Pulmonary artery endothelial cell (primary cell): Measurements from ENCODE around the gene NANOS2. TPM values are rescaled to one million over a fixed set of nuclear protein-coding genes. Genes with fewer than 3 reads are reported as not detected.

Experiments
- DNase-seq: peaks from one replicate; pipeline ENCODE4 v3.0.0-alpha.2; 2011; ENCODE audit warnings: low read depth, low spot score
- total RNA-seq: library from RNA; depleted of rRNA; stranded (reverse); fragments of >200 nt; gene quantifications from 2 replicates; pipeline ENCODE4 v1.2.3, GENCODE V29; 2014

The NANOS2 gene
- total RNA-seq, 1 donor from 2014 or later: not detected

DNA sequence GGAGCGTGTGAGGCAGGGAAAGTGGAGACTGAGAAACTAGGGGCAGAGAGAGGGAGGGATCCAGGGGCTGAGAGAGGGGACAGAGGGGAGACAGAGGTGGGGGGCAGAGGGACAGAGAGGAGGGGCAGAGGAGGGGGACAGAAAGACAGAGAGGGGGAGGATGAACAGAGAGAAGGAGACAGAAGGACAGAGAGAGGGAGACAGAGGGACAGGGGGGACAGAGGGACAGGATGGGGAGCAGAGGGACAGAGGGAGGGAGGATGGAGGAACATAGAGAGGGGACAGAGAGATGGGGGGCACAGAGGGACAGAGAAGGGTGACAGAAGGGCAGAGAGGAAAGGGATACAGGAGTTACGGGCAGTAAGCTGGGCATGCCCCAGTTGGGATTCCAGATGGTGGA, 14.7 kb upstream of the NANOS2 start:
- no peak for DNase-seq

DNA sequence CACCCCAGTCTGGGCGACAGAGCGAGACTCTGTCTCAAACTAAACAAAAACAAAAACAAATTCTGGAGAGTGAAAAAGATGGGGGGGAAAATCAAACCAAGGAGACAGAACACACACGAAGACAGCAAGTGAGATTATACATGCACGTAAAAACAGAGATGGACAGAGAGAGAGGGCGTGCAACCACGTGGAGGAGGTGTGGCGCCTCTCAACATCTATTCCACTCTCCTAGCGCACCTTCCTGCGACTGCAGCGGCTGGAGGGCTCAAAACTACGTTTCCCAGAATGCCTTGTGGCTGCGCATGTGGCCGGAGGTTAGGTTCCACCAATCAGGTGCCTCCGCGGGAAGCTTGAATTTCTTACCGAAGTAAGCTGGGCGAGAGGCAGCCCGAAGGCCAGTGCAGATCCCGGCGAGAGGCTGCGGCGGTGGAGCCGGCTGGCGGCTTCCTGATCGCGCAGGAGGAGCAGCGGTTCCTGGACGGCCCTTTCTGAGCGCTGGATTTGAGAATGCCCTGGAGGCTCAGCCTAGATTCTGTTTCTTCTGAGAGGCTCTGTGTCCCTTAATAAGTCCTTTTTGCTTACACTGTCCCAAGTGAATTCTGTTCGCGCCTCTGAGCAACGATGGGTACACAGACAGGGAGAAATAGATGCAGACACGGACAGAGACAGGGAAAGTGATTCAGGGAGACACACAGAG, 13.1 kb upstream of the NANOS2 start:
- DNase-seq: peak; percentile 59

DNA sequence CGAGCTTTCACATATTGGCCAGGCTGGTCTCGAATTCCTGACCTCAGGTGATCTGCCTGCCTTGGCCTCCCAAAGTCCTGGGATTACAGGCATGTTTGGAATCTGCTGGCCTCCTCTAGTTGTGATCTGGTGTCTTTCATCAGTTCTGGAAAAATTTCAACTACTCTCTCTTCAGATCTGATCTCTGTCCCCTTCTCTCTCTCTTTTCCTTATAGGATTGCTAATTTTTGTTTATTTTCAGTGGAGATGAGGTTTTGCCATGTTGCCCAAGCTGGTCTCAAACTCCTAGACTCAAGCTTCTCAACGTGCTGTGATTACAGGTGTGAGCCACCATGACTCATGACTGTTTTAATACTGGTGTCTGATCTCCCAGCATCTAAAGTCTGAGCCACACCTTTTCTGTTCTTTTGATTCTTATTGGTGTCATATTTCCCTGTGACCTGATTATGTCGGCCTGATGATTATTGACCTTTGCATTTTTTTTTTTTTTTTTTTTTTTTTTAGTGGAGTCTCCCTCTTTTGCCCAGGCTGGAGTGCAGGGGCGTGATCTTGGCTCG, 10.4 kb upstream of the NANOS2 start:
- DNase-seq: no peak

DNA sequence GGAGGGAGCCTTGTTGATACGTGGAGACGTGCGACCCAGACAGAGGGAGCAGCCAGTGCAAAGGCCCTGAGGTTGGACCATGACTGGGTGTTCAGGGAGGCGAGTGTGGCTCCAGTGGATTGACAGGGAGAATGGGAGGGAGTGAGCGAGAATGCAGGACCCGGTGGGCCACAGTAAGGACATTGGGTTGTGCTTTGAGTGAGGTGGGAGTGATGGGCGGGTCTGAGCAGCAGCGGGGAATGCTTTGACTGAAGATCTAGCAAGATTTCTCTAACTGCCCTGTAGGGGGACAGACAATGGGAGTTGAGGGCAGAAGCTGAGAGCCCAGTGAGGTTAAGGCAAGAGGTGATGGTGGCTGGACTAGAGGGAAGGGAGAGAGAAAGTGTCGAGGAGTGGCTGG, 7.7 kb upstream of the NANOS2 start:
- DNase-seq: no peak

DNA sequence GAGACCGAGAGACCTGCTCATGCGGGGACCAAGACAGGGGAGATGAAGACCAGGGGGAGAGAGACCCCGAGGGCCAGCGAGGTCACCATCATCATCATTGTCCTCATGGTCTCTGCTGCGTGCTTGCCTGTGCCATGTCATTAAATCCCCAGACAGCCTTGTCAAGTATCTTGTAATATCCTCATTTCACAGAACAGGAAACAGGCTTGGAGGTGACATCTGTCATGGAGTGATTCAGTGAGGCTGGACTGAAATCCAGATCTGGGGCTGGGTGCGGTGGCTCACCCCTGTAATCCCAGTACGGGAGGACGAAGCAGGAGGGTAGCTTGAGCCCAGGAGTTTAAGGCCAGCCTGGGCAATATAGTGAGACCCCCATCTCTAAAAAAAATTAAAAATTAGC, 5.9 kb upstream of the NANOS2 start:
- DNase-seq: no peak

DNA sequence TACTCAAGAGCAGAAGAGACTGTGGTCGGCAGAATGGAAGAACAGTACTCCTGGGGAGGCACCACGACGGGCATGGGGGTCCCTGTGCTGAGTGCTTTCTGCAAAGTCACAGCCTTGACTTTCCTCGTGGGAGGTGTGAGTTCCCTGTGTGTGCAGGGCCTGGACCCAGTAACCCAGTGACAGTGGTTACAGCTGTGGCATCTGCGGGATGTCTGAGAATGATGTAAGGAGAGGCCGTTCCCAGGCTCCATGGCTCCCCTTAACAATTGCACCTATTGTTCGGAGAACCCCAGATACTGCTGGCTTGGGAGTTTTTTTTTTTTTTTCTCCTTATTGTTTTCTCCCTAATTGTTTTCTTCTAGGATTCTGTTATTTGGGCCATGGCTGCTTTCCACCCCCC, 5.1 kb upstream of the NANOS2 start:
- no peak for DNase-seq

DNA sequence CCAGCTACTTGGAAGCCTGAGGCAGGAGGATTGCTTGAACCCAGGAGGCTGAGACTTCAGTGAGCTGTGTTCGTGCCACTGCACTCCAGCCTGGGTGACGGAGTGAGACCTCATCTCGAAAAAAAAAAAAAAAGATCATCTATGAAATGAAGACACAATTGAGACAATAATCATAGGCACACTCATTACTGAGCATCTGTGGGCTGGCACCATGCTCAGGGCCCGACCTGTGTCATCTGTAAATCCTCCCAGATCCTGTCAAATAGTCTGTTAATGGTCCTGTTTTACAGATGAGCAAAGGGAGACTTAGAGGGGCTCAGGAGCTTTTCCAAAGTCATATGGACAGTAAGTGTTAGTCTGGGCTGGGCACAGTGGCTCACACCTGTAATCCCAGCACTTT, 4.1 kb upstream of the NANOS2 start:
- no peak for DNase-seq

DNA sequence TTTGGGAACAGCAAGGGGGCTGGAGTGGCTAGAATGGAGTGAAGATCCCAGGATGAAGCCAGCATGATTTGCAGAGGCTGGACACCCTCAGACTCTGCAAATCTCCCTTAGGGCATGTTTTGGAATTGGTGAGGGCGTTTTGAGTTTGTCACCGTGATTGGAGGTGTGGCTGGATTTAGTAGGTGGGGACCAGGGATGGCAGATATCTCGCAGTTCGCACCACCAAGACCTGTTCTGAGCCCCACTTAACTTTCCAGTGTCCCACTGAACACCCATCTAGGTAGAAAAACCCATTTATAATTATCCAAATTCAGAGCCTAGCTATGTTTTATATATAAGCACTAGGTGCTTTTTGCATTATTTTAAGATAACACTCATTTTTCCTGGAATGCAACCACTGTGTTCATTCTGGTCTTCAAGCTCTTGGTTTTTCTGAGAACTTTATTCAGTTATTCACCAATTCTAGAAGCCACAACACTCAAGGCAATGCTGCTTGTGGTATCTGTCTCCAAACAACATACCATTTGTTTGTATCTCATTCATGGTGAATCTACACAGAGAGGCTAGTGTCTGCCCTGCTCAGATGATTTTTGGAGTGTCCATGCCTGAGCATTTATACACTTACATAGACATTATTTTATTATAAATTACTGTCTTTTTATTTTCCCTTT, 3.0 kb upstream of the NANOS2 start:
- no peak for DNase-seq

DNA sequence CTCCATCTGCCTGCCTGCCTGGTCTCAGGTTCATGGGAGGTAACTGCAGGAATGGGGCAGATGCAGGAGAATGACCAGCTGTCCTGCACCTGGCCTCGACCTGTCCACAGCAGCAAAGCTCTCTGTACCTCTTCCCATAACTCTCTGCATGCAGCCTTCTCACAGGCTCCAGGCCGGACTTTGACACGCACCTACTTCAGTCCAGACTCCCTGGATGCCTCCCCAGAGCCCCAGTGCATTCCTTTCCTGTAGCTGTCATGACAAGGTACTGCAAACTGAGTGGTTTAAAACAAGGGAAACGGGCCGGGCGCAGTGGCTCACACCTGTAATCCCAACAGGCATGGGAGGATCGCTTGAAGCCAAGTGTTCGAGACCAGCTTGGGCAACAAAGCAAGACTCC, 3.3 kb downstream of the NANOS2 start:
- no peak for DNase-seq

DNA sequence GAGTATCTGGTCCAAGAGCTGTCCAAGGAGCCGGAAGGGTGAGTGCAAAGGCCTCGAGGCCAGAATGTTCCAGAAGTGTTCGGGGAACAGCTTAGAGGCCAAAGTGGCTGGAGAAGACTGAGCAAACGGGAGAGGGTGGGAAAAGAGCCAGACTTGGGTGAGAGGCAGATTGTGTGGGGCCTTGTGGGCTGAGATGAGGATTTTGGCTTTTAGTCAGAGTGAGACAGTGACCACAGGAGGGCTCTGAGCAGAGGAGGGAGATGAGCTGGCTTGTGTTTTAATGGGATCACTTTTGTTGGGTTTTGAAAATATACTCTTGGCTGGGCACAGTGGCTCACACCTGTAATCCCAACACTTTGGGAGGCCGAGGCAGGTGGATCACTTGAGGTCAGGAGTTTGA, 5.6 kb downstream of the NANOS2 start:
- no peak for DNase-seq

DNA sequence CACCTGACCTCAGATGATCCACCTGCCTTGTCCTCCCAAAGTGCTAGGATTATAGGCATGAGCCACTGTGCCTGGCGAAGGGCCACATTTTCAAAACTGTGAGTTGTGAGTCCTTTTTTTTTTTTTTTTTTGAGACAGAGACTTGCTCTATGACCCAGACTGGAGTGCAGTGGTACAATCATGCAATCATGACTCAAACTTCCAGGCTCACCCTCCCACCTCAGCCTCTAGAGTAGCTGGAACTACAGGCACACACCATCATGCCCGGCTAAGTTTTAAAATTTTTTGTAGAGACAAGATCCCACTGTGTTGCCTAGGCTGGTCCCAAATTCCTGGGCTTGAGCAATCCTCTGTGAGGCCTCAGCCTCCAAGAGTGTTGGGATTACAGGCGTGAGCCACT, 8.4 kb downstream of the NANOS2 start:
- DNase-seq: no peak

DNA sequence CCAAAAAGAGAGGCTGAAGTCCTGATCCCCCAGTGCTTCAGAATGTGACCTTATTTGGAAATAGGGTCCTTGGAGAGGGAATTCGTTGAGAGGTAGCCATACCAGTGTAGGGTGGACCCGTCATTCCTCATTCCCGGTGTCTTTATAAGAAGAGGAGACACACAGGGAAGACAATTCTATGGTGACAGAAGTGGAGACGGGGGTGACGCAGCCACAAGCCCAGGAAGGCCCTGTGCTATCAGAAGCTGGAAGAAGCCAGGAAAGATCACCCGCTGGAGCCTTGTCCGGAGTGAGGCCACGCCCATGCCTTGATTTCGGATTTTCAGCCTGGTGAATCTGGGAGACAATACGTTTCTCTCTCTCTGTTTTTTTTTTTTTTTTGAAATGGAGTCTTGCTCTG, 9.6 kb downstream of the NANOS2 start:
- DNase-seq: no peak

DNA sequence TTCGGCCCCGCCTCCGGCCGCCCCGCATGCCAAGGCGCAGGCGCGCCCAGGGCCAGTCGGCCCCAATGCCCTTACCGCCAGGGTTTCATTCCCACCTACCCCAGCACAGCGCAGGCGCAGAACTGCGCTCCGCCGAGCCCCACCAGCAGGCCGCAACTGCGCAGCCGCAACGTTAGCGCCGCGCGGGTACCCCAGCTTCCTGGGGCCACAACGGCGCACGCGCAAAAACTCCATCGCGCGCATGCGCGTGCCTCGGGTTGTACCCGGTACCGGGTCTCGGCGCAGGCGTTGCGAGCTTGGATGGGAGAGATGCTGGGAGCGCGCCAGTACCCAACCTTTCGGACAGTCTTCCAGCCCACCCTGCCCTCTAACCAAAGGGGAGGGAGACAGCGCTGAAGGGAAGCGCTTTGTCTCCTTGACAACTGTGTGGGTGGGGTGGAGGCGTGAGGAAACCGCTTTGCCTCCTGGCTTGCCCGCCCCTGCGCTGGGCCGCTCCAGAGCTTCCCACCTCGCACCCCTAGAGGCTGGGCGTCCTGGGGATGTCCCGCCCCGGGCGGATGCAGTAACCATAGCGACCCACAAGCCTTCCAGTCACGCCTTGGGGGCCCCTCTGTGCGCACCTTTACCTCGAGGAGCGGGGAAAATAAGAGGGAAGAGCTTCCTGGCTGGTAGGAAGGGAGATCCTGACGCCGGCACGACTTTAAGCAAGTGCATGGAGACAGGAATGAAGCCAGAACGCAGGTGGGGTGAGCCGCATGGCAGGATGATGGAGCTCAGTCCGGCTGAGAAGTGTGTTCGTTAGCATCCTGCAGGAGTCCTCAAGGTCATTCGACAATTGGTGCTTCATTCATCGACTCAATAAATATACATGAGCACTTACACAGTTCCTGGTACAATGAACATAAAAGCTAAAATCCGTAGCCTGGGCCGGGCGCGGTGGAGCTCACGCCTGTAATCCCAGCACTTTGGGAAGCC, 11.6 kb downstream of the NANOS2 start:
- DNase-seq: peak; percentile 79

DNA sequence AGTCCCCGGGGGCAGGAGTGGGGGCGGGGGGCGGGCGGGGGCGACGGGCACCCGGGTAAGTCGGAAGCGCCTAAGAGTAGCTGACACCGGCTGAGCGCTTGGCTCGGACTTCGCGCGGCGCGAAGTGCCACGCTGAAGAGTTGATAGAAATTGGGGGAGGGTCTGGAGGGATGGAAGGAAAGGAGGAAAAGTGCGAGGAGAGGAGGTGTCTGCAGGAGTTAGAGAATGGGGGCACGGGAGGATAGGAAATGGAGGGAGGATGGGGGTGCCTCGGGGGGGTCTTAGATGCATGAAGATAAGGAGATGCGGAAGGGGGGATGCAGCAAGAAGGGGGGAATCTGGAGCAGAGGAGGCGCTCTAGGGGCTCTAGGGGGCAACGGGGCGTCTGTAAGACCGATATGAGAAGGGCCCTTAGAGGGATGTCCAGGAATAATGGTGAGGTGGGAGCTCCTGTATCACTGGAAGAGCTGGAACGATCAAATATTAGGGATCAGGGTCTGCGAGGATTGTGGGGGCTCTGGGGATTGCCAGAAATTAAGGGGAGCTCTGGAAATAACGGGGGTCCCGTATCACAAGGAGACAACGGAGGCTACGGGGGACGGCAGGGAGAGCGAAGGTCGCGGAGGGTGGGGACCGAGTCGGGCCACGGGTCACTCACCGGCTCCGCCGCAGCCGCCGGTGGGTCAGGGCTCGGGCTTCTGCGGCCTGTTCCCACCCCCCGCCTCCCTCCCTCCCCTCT, 12.5 kb downstream of the NANOS2 start, which contains the start of gene MYPOP:
Gene MYPOP, minus strand, starts transcription at position 702 of the 739 bp plus-strand sequence. CDS start 840 bp downstream, outside the sequence.
- no peak for DNase-seq

DNA sequence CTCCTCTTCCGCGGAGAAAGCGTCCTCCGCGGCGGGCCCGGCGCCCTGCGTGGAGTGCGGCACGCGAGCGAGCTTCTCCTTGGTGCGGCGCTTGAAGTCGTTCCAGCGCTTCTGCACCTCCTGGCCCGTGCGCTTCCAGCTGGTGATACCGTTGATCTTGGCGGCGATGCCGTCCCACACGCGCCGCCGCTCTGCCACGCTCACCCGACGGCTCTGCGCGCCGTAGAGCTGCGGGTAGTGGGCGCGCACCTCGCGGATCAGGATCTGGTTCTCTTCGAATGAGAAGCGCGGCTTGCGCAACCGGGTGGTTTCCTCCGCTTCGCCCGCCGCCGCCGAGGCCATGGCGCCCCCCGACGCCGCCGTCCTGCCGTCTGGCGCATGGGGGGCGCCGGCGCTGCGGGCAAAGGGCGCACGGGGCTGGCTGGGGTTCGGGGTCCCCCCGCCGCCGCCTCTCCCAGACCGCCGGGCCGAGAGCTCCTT, 13.1 kb downstream of the NANOS2 start:
- DNase-seq: no peak

DNA sequence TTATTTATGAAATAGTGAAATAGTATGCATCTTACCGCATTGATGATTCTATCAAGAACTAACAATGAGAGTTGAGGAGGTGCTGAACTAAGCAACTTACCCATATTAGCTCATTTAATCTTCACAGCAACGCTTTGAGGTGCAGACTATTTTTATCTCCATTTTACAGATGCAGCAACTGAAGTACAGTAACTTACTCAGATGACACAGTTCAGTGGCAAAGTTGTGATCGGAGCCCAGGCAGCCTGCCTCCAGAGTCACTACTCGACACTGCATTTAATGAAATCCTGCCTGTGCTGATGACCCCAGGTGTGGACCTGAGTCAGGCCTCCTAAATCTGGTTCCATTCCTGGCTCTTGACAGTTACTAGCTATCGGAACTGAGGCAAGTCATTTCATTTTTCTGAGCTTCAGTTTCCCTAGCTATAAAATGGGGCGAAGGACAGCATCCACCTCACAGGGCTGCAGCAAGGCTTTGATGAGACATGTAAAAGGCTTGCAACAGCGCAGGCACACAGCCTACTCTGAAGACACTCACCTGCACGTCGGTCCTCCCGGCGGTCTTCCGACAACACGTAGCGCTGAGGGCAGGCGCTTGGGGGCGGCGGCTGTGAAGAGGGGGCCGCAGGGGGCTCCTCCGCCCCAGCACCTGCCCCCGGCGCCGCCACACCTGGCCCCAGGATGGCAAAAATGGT, 13.7 kb downstream of the NANOS2 start:
- DNase-seq: no peak

DNA sequence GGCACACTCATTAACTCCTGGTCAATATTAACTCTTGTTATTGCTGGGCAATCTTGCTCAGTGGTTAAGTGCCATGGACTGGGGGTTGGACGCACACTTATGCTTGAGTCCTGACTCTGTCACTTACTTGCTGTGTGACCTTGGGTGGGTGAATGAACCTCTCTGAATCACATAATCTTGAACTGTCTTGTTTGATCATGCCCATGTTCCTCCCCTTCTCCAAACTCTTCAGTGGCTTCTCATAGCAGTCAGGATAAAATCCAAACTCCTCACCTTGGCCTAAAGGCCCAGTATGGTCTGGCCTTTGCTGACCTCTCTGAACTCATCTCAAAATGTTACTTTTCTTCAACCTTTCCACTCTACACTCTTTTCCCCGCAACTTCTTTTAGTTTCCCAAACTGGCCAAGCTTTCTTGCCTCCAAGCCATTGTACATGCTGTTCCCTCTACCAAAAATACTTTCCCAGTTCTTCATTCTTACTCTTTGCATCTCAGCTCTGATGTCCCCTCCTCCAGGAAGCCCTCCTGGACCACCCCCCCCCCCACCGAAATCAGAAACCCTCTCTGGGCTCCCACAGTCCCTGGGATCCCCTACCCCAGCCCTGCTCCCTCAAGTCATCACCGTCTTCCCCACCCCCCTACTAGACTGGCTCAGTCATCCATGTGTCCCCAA, 14.5 kb downstream of the NANOS2 start:
- no peak for DNase-seq

DNA sequence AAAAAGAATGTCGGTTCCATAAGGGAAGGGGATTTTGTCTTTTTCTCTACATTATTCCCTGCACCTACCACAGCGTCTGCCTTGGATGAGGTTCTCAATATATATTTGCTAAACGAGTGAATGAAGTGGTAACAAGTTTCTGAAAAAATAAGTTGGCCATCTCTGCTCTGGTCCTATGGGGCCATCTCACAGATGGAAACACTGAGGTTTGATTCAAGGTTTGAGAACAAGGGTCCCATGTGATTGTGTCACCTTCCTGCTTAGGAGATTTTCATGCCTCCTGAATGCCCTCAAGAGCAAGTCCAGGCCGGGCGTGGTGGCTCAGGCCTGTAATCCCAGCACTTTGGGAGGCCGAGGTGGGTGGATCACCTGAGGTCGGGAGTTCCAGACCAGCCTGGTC, 15.3 kb downstream of the NANOS2 start:
- DNase-seq: no peak

DNA sequence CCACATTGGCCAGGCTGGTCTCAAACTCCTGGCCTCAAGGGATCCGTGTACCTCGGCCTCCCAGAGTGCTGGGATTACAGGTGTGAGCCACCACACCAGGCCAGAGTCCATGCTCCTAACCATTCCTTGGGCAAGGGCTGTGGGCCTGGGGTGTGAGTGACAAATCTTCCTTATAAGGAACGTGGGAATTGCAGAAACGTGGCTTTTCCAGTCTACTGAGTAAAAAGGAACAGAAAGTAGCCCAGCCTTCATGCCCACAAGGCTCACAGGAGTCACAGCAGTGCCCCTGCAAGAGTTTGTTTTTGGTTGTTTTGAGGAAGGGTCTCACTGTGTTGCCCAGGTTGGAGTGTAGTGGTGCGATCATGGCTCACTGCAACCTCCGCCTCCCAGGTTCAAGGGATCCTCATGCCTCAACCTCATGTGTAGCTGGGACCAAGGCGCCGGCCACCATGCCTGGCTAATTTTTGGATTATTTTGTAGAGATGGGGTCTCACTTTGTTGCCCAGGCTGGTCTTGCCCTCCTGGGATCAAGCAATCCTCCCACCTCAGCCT, 17.2 kb downstream of the NANOS2 start:
- DNase-seq: no peak
